Panc1 (cell line): Measurements from ENCODE around the gene RNF144A. TPM values are rescaled to one million over a fixed set of nuclear protein-coding genes. Genes with fewer than 3 reads are reported as not detected.

Source experiments
- ATAC-seq: fragments of 200-7000 bp; cut with Tn5 transposase; 2 replicates; pipeline ENCODE4 v1.9.1; 2020; ENCODE audit warnings: mild to moderate bottlenecking, moderate library complexity
- BruUV-seq: library from RNA; stranded (reverse); fragments of 400-500 nt; replicated peaks from 2 replicates; lab custom pipeline; 2021; lab: Mats Ljungman, UMichigan
- CTCF ChIA-PET: fragments of 300-600 bp; sonication (Branson Sonifier 250); formaldehyde crosslinking; loops from one replicate; lab custom pipeline; 2022; ENCODE audit warnings: antibody characterized with exemption; lab: Charles Lee
- POLR2A ChIA-PET: fragments of 300-600 bp; sonication (Branson Sonifier 250); formaldehyde crosslinking; loops from one replicate; lab custom pipeline; 2022; ENCODE audit warnings: antibody characterized with exemption; lab: Charles Lee
- DNase-seq: peaks from one replicate; pipeline ENCODE4 v3.0.0-alpha.2; 2010; ENCODE audit warnings: low read depth, low spot score
- H3K27ac ChIP-seq: 2 replicates; pipeline ENCODE4 v1.5.1; 2011; ENCODE audit warnings: mild to moderate bottlenecking, low read length, inconsistent platforms
- H3K27me3 ChIP-seq: fragments of 200-500 bp; sonication (Bioruptor generic); 2 replicates; pipeline ENCODE4 v1.6.0; 2014; ENCODE audit warnings: low read length, inconsistent platforms; ENCODE audit not compliant: control insufficient read depth, insufficient read depth
- H3K36me3 ChIP-seq: fragments of 200-500 bp; sonication (Bioruptor generic); 2 replicates; pipeline ENCODE4 v1.5.1; 2014; ENCODE audit warnings: inconsistent platforms, mild to moderate bottlenecking, low read length, moderate library complexity; ENCODE audit not compliant: control insufficient read depth, insufficient read depth
- H3K4me1 ChIP-seq: 2 replicates; pipeline ENCODE4 v1.5.1; 2011; ENCODE audit warnings: inconsistent platforms, mild to moderate bottlenecking, low read length, moderate library complexity; ENCODE audit not compliant: control insufficient read depth, insufficient read depth
- H3K4me3 ChIP-seq, 2 experiments: 2 replicates each; pipeline ENCODE4 v1.5.1; 2011 to 2012; ENCODE audit warnings: low read depth in 2 of 2, low read length in 2 of 2, mild to moderate bottlenecking in 2 of 2, inconsistent platforms in 1 of 2, moderate library complexity in 1 of 2
- H3K9me3 ChIP-seq: fragments of 200-500 bp; sonication (Bioruptor generic); 2 replicates; pipeline ENCODE4 v1.5.1; 2014; ENCODE audit warnings: low read depth, mild to moderate bottlenecking, inconsistent platforms, low read length, moderate library complexity; ENCODE audit not compliant: control insufficient read depth, insufficient read depth
- CTCF ChIP-seq: fragments of 450-650 bp; IDR thresholded peaks from 2 replicates; pipeline ENCODE4 v1.5.1; 2017; ENCODE audit warnings: mild to moderate bottlenecking
- POLR2AphosphoS5 ChIP-seq: IDR thresholded peaks from 2 replicates; pipeline ENCODE4 v1.6.1; 2012; ENCODE audit warnings: mild to moderate bottlenecking, low read depth, low read length, moderate library complexity
- REST ChIP-seq, 2 experiments: IDR thresholded peaks; 2 replicates each; pipeline ENCODE4 v1.6.1; 2011 to 2012; ENCODE audit warnings: low read depth in 2 of 2, control low read depth in 1 of 2, low read length in 1 of 2, mild to moderate bottlenecking in 1 of 2, moderate library complexity in 1 of 2; ENCODE audit not compliant: insufficient read depth in 1 of 2
- SIN3A ChIP-seq: IDR thresholded peaks from 2 replicates; pipeline ENCODE4 v1.6.1; 2012; ENCODE audit warnings: low read depth, mild to moderate bottlenecking, low read length, moderate library complexity, borderline replicate concordance; ENCODE audit not compliant: insufficient read depth
- TCF7L2 ChIP-seq: IDR thresholded peaks from 2 replicates; pipeline ENCODE4 v1.6.1; 2011; ENCODE audit warnings: mild to moderate bottlenecking, low read depth, low read length, inconsistent platforms
- in situ Hi-C: cut with HindIII; loops from 2 replicates; pipeline ENCODE4 v1.10.0; 2016; ENCODE audit warnings: low sequenced_read_pairs, low pct_unique_long_range_greater_than_20kb
- intact Hi-C: fragments of 100-400 bp; cut with micrococcal nuclease; formaldehyde crosslinking; loops from one replicate; pipeline ENCODE4 v1.10.0; 2022; ENCODE audit not compliant: unreplicated experiment
- total RNA-seq: library from RNA; stranded (reverse); gene quantifications from one replicate; pipeline ENCODE4 v1.2.1, GENCODE V29; 2021; ENCODE audit not compliant: unreplicated experiment

The RNF144A gene
- total RNA-seq, 1 experiment from 2014 or later: 5.4 TPM

- no TSS peak for BruUV-seq
- Histone ChIP-seq H3K36me3 (no peaks in the 10 kb centered on the region), H3K4me3 (no peak overlapping the region), H3K27me3 (no peaks in the 10 kb centered on the region), H3K27ac (no peak overlapping the region), H3K4me1 (no peaks in the 10 kb centered on the region), H3K9me3 (no peaks in the 10 kb centered on the region)
- POLR2A ChIA-PET: no interaction called here
- ATAC-seq (peak; percentile 72; the same call in 1 of the 2 replicates), DNase-seq (peak; percentile 25)
- CTCF ChIA-PET: interaction anchor here (0.8 kb wide), 1 partner anchor 39 kb away, joined by 3 read pairs; no protein-coding TSS in a partner anchor
- intact Hi-C loops (loop anchor here (5.0 kb wide), 1 partner anchor 187 kb away; no protein-coding TSS in a partner anchor), in situ Hi-C loops (no loop called here)
- TF ChIP-seq SIN3A (no peak), CTCF (peak; percentile 85), TCF7L2 (no peak), REST (IDR thresholded peaks at IDR 0.05; ENCODE audit: insufficient read depth in 1 of 2, low read depth in 2 of 2, low read length in 1 of 2) (no peak), POLR2AphosphoS5 (no peak)
Observed at GRCh38 chr2:7083580-7084509, 166.6 kb downstream of the RNF144A start.

GRCh38 chr2:7084601-7085000 is 167.4 kb downstream of the RNF144A start:
- intact Hi-C loops: loop anchor here (5.0 kb wide), 1 partner anchor 187 kb away; no protein-coding TSS in a partner anchor
- Histone ChIP-seq H3K9me3 (no peaks in the 10 kb centered on the region), H3K27ac (no peak overlapping the region), H3K36me3 (no peaks in the 10 kb centered on the region), H3K4me3 (no peak overlapping the region), H3K27me3 (no peaks in the 10 kb centered on the region), H3K4me1 (no peaks in the 10 kb centered on the region)
- ATAC-seq (no peak), DNase-seq (no peak)
- no TSS peak for BruUV-seq
- TF ChIP-seq REST (IDR thresholded peaks at IDR 0.05; ENCODE audit: insufficient read depth in 1 of 2, low read depth in 2 of 2, low read length in 1 of 2) (no peak), POLR2AphosphoS5 (no peak), SIN3A (no peak)
- in situ Hi-C loops: no loop called here
- ChIA-PET POLR2A (no interaction called here), CTCF (no interaction called here)
